GM18873 (cell line): ENCODE data around the gene GUK1.
A peak's percentile ranks its signal among the peaks of the same experiment; 100 is the strongest.
"Not testable (repeated sequence)": the region's sequence is repeated elsewhere in the genome, so short reads cannot be mapped to it uniquely, and the experiment has no call there.

Experiments
- ATAC-seq: cut with Tn5 transposase; IDR thresholded peaks from one replicate; pipeline ENCODE4 v1.9.1; 2021; ENCODE audit warnings: mild to moderate bottlenecking, moderate library complexity, moderate number of reproducible peaks; ENCODE audit not compliant: unreplicated experiment, low FRiP score

Gene GUK1

DNA sequence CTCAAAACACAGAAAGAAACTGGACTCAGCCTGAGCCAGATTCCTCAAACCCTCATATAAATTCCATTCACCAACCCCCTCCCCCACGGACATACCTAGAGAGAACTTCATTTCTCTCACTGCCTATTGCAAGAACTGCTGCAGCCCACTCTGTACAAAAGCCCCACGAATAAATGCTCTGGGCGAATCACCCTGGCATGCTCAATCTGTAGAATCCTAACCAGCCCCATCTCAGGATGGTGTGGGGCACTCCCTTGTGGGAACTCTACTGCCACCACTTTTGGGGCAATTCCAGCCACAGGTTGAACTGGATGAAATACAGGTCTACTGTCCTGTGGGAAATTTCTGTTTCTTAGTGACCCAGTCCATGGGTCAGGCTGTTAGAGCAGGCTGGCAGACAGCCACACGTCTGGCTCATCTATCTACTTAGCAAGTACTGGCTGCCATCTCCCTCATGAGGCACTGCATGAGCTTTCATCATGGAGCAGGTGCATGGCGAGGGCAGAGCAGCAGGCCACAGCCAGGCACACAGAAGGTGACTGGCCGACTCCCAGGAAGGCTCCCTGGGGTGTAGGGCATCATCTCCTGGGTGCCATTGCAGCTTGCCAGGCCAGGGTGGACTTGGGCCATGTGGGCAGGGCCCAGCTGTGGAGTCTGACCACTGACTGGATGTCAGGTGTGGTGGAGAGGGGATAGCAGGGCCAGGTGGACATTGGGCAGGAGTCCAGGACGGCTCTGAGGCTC is 35.4 kb upstream of the GUK1 start:
- no peak for ATAC-seq

DNA sequence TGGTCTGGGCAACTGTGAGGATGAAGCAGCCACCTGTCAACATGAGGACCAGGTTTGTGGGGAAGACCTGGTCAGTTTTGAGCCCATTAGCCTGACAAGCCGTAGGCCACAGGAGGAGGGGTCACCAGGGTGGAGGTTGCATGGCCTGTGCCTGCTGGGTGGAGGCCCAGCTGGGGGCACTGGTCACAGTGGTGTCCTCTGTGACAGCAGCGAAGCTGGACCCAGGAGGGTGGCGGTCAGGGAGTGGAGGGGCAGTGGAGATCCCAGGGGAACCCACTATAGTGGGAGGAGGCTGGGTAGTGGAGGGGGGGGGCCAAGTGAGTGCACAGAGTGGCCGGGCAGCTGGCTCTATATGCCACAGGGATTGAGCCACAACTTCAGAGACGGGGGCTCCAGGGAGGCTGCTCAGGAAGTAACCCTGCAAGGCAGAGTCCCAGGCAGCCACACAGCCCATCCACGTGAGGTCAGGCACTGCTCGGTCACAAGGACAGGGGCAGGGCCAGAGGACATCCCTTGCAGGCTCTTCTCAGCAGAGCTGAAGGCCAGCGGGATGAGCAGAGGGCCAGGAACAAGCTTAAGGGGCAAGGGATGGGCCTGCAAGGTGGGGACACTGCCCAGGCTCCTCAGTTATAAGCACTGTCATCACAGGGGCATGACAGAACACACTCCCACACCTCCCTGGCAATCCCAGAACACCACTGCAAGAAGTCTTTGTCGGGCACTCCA is 34.6 kb upstream of the GUK1 start:
- ATAC-seq: no peak

DNA sequence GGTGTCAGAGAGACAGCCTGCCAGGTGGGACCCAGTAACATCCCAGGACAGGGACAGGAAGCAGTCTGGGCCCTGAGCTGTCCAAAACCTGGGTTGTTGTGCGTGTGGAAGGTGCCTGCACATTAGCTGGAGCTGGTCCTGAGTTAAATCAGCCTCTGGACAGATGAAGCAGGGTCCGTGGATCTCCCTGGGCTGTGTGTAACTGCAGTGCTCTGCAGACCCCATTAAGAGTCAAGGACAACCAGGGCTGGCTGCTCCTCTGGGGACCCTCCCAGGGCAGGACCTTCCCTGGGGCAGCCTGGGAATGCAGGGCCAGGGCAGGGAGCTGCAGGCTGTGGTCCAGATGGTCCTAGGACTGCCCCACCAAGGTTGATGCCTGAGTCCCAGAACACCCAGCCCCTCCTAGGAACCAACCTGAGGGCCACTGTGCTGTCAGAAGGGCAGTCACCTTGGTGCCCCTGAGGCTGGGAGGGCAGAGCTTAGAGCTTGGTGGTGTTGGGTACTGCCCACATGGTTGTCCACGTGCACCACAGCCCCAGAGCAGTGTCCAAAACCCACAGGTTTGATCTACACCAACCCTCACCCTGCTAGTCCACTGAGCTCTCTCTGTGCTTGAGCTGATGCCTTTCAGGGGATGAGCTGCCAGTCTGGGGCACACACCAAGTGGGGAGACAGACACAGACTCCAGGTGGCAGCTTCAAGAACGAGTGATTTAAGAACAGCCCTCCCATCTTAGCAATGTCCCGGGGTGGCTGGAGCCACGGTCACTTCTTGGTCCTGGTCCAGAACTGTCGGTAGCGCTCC is 33.9 kb upstream of the GUK1 start:
- no peak for ATAC-seq

DNA sequence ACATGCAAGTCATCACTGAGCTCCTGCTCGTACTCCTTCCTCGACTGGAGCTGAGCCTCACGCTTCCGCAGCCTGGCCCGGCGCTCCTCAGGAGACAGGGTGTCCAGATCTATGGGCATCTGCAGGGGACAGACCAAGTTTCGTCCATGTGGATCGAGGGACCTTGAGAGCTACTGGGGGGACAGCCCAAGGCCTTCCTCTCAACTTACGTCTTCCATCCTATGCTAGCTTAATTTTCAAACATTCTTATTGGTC is 33.4 kb upstream of the GUK1 start:
- ATAC-seq: no peak

DNA sequence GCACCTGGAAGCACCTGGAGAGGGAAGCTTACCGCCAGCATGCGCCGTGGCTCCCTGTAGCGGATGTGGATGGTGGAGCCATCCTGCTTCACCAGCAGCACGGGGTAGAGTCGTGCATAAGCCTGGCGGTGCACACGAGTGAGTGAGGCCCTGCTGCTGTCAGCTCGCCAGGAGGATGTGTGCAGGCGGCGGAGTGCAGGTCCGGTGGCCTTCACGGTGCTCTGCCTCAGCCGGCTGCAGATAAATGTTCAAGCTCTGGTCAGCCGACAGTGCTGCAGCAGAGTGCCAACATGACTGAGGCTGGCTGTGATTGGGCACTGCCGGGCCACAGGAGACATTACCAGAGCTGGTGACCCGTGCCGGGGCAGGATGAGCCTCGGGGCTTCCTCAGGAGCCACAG is 32.4 kb upstream of the GUK1 start:
- ATAC-seq: no peak

DNA sequence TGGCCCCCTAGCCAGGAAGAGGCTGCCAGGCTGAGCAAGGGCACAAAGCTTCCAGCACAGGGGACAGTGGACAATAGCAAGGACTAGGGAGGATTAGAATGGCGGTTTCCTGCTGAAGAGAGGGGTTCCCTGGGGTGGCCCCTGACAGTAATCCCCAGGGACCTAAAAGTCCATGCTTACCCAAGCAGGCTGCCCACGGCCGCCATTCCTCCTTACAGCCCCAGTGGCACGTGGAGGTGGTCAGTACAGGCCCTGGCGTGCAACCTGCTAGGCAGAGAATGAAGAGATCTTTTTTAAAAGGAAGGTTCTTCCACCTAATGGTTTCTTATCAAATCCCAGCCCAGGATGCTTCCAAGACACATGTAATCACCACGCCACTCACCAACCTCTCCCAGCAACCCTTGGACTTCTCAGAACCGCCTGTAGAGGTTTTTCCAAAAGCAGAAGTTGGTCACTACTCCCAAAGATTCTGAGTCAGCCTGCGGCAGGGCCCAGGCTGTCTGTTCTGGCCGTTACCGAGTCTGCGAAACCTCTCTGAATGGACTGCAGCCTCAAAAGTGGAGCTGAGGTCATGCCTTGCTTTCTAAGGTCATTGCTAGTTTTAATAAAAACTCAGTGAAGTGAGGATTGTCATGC is 31.9 kb upstream of the GUK1 start:
- ATAC-seq: no peak

DNA sequence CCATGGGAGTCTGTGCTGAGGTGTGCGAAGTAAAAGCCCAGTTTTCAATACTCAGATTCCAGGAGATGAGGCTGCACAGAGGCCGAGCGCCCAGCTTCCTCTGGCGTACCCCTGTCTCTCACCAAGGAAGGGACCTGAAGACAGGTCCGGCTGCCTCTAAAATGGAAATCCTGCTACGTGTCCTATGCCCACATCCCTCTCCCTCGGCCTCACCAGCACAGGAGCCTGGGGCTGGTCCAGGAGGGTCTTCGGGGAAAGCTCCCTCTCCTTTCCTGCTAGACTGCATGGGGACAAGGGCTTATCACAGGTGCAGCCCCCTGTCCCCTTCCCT is 31.4 kb upstream of the GUK1 start:
- ATAC-seq: no peak

DNA sequence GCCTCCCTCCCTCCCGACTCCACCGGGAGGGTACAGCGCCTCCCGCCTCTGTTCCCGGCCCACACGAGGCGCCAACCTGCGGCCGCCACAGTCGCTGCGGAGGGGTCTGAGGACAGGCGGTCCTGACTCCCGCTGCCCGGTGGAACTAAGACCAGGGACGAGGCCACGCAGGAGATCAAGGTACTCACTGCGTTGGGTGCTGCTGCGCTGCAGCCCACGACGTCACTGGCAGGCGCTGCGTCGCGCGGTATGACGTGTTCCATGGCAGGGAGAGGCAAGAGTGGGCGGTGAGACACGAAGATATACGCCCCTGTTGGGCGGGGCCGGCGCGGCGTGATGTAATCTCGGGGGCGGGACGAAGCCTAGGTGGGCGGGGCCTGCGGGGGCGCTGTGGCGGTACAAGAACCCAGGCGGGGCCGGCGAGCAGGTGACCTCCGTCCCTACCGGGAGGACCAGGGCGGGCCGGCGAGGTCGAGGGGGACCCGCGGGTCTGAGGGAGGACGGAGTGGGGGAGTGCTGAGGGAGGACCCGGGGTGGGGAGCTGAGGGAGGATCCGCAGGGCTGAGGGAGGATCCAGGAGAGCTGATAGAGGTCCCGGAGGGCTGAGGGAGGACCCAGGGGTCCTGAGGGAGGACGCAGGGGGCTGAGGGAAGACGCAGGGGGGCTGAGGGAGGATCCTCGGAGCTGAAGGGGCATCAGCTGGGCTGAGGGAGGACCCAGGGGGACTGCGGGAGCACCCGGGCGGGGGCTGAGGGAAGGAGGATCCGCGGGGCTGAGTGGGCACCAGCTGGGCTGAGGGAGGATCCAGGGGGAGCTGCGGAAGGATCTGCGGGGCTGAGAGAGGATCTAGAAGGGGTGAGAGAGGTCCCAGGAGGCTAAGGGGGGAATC is 30.8 kb upstream of the GUK1 start, which contains the start of gene MRPL55:
TSS of gene MRPL55 (minus strand) at position 227 of the 889 bp plus-strand sequence. CDS start 1,039 bp downstream, outside the sequence.
- ATAC-seq: peak; percentile 85

DNA sequence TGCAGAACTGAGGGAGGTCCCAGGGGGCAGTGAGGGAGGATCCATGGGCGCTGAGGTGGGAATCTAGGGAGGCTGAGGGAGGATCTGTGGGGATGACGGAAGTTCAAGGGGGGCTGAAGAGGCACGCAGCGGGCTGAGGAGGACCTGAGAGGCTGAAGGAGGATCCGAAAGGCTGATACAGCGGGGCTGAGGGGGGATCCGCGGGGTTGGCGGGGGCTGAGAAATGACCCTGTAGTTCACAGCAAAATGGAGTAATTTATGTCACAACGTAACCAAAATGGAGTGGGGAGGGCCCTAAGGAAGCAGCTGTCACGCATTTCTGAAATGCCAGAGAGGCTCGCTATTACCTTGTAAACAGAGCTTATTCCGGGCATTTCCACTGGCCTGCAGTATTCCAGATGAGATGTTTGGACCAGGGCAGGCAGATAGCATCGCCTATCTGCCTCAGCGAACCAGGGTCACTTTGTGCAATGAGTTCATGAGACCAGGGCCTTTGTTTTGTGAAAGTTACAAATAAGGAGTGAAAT is 30.1 kb upstream of the GUK1 start:
- no peak for ATAC-seq

DNA sequence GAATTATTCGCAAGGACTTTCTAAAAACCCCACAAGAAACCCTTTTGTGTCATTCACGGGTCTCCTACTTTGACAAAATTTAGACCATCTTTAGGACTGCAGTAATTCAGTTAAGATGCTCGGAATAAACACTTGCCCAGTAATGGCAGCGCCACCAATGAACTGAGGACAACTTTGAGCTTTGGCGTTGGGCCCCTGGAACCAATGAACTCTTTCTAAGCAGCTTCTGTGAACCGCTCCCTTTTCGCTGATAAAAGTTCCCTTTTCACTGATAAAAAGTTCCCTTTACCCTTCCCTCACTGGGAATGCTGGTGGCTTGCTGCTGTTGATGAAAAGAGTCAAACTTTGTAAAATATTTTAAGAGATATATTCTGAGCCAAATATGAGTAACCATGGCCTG is 29.5 kb upstream of the GUK1 start:
- ATAC-seq: no peak

DNA sequence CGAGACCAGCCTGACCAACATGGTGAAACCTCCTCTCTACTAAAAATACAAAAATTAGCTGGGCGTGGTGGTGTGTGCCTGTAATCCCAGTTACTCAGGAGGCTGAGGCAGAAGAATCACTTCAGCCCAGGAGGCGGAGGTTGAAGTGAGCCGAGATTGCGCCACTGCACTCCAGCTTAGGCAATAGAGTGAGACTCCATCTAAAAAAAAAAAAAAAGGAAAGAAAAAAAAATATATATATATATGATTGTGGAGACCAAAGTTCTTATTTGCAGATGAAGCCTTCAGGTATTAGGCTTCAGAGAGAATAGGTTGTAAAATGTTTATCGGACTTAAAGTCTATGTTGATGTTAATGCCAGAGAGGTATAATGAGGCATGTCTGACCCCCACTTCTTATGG is 28.8 kb upstream of the GUK1 start:
- not testable (repeated sequence) for ATAC-seq

DNA sequence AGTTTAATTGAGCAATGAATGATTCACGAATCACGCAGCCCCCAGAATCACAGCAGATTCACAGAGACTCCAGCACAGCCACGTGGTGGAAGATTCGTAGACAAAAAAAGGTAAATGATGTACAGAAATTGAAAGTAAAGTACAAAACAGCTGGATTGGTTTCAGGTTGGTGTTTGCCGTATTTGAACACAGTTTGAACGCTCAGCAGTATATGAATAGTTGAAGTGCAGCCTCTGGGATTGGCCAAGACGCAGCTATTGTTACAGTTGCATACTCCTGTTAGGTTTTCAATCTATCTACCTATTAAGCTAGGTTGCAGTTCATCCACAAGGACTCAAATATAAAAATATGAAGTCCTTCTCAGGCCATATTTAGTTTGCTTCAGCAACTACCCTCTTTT is 27.9 kb upstream of the GUK1 start:
- no peak for ATAC-seq

DNA sequence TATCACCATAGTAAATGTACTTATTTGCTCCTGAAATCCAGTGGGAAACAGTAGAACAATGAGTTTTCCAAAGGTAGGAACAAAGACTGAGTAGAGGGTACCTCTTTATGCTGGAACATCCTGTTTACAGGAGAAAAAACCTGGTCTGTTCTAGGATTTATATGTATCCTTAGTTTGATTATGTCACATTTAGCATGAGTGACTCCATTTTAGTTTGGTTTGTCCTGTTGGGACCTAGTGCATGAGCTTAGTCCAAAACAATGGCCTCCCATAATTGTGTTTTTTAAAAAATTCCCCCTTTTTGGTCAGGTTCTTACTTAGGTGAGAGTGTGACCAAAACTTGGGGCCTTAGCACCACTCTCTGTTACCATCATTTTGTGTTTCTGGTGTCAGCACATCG is 27.5 kb upstream of the GUK1 start:
- no peak for ATAC-seq

DNA sequence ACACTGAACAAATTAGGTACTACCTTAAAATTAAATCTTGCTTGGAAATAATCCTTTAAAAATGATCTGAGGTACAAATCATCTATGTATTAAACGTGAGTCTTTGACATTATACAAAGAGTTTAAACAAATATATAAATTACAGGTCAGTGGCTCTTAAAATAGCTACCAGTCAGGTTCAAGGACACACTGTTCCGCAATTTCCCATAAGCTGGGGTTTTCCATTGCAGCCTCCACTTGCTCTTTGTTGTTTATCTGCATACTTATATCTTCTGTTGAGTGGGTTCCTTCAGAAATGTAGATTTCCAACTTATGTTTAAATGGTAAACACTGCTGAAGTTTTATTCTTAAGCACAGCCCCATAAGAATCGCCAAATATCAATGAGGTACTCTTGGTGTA is 25.3 kb upstream of the GUK1 start:
- no peak for ATAC-seq

DNA sequence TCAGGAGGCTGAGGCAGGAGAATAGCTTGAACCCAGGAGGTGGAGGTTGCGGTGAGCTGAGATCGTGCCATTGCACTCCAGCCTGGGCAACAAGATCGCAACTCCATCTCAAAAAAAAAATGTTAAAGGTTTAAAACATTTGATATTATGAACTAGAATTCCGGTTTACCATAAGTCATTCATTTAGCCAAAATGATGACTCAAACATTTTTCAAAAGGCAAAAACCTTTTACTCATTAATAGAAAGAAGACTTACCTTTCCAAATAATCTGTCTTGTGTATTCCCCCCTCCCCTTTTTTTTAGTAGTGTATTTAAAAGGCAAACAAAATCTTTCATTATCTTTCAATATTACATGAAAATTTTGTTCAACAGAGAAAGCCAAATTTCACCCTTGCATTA is 22.7 kb upstream of the GUK1 start:
- no peak for ATAC-seq

DNA sequence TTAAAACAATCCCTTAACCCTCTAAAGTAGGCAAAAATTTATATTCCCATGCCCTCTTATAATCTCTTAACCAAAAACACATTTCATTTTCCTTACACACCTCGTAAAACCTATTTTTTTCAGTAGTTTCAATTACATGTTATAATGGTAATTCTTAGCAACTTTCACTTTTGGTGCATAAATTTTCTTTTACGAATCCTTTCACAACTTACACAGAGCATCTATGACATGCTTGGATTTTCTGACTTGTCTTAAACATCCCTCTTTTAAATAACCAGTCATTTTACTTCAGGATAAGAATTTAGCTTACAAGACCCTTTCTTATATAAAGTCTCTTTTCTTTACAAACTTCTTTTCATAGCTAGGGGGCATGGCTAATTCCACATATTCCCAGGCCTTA is 22.0 kb upstream of the GUK1 start:
- no peak for ATAC-seq

DNA sequence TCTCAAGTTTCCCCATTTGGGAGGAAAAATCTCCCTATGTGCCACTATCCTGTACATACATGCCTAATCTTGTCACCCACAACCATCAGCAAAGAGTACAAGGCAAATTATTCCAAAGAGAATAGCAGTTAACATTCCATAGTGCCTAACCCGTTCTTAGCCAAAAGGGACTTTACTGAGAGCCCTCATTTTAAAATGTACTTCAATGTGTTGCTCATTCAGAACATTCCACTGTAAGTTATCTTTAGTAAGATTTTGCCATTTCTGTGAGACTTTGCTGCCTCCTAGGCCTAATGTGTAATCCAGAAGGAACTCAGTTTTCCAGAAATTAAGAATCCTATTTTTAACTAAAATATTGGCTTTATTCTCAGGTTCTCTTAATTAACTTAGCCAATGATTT is 19.7 kb upstream of the GUK1 start:
- ATAC-seq: no peak

DNA sequence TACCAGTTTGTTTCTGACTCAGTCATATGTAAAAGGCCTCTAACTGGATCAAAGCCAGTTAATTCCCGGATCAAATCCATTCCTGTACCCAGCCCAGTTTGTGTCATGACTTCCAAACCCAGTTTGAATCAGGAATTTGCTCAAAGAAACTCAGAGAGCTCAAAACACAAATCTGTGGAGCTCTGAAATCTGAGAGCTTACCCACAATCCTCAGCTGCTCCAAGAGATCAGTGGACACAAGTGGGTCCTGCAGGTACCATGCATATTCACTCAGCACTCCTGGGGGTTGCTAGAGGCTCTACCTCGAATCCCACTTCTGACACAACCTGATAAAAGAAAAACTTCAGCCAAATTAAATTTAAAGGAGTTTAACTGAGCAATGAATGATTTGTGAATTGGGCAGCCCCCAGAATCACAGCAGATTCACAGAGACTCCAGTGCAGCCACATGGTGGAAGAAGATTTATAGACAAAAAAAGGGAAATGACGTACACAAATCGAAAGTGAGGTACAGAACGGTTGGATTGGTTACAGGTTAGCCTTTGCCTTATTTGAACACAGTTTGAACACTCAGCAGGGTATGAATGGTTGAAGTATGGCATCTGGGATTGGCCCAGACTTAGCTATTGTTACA is 19.1 kb upstream of the GUK1 start:
- no peak for ATAC-seq

DNA sequence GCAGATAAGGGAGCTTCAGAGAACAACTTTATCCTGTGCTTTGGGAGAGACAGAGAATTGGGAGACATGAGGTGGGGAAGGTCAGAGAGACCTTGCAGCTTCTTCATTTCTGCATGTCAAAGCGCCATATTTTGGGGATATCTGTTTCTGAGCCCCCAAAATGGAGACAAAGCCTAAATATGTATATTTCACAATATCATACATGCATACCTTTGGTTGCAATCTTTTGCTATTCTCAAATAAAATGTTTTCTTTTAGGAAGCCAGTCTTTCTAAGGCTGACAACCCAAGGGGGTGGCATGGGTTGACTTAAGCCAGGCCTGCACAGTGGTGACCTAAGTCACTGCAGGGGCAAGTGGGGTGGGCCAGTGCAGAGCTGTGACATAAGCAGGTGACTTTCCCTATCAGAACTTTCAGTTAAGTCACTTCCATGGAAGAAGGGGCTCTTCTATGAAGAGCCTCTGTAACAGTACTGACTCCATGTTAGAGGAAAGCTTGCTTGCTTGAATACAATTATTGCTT is 17.1 kb upstream of the GUK1 start:
- ATAC-seq: no peak
